Measurements from ENCODE around the gene CNTF. TPM values are rescaled to one million over a fixed set of nuclear protein-coding genes. Genes with fewer than 3 reads are reported as not detected.

The CNTF gene
- total and polyA plus RNA-seq, 10 of the 15 experiments (the other 5 are each of a cell fraction or from before 2014, with no cell fraction given), result 0.16 to 2.3 (median 0.73) TPM

DNA sequence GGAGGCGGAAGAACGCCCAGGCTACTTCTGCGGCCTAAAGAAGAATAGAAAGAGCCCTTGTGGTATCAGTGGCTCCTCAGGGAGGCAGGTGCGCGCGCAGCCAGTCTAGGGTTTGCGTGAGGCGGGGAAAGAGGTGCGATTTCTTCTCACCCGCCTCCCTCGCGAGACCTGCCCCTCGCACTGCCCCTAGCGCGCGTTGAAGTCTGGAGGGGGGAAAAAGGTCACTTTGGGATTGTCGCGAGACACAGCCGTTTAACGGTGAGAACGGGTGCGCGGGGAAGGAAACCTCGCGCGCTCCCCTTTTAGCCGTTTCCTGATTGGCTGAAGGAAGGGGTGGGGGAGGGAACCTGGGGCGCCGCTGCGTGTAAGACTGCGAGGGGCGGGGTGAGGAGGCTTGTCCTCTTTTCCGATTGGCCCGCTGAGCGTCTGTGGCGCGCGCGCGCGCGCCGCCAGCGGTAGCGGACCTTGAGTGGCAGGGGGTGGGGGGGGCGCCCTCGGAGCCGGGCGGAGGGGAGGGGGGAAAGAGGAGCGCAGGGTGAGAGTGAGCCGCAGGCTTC is 43.8 kb upstream of the CNTF start, which contains the start of gene ZFP91 (continued):
- TF ChIP-seq CTCF (IDR thresholded peaks at IDR 0.05 in 2 of 3, conservative IDR thresholded peaks at IDR 0.05 in 1 of 3; ENCODE audit: control insufficient read depth in 2 of 3, extremely low read depth in 1 of 3, insufficient read depth in 1 of 3, low read depth in 3 of 3, low read length in 3 of 3), result no peak
- TF ChIP-seq SIN3A (IDR thresholded peaks at IDR 0.05; ENCODE audit: low read depth, low read length), result no peak
- TF ChIP-seq PKNOX1 (IDR thresholded peaks at IDR 0.05), result peak; percentile 88
- TF ChIP-seq SP1 (IDR thresholded peaks at IDR 0.05; ENCODE audit: low read depth, low read length), result peak; percentile 49
- TF ChIP-seq WRNIP1 (IDR thresholded peaks at IDR 0.05; ENCODE audit: borderline replicate concordance, low read depth, low read length), result no peak
- TF ChIP-seq BCL11A (IDR thresholded peaks at IDR 0.05; ENCODE audit: low read depth, low read length), result no peak
- TF ChIP-seq POLR2AphosphoS2 (IDR thresholded peaks at IDR 0.05; ENCODE audit: low read depth, low read length), result peak; percentile 34; the same call in 1 of the 2 replicates
- TF ChIP-seq CEBPB (IDR thresholded peaks at IDR 0.05; ENCODE audit: borderline replicate concordance in 1 of 2, low read depth in 2 of 2, low read length in 2 of 2), result no peak
- no peak for TF ChIP-seq IRF4 (IDR thresholded peaks at IDR 0.05; ENCODE audit: low read depth, low read length)
- TF ChIP-seq NR2F1 (conservative IDR thresholded peaks at IDR 0.05), result peak; percentile 83
- TF ChIP-seq ZBED1 (IDR thresholded peaks at IDR 0.05; ENCODE audit: borderline replicate concordance), result no peak
- 0 out of 2 replicates have a peak, but pooled peaks have one; percentile 6 for TF ChIP-seq TCF12 (IDR thresholded peaks at IDR 0.05; ENCODE audit: low read depth, low read length)
- TF ChIP-seq, protein P1, sequence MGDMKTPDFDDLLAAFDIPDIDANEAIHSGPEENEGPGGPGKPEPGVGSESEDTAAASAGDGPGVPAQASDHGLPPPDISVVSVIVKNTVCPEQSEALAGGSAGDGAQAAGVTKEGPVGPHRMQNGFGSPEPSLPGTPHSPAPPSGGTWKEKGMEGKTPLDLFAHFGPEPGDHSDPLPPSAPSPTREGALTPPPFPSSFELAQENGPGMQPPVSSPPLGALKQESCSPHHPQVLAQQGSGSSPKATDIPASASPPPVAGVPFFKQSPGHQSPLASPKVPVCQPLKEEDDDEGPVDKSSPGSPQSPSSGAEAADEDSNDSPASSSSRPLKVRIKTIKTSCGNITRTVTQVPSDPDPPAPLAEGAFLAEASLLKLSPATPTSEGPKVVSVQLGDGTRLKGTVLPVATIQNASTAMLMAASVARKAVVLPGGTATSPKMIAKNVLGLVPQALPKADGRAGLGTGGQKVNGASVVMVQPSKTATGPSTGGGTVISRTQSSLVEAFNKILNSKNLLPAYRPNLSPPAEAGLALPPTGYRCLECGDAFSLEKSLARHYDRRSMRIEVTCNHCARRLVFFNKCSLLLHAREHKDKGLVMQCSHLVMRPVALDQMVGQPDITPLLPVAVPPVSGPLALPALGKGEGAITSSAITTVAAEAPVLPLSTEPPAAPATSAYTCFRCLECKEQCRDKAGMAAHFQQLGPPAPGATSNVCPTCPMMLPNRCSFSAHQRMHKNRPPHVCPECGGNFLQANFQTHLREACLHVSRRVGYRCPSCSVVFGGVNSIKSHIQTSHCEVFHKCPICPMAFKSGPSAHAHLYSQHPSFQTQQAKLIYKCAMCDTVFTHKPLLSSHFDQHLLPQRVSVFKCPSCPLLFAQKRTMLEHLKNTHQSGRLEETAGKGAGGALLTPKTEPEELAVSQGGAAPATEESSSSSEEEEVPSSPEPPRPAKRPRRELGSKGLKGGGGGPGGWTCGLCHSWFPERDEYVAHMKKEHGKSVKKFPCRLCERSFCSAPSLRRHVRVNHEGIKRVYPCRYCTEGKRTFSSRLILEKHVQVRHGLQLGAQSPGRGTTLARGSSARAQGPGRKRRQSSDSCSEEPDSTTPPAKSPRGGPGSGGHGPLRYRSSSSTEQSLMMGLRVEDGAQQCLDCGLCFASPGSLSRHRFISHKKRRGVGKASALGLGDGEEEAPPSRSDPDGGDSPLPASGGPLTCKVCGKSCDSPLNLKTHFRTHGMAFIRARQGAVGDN (IDR thresholded peaks at IDR 0.05), result no peak
- TF ChIP-seq, protein P2, sequence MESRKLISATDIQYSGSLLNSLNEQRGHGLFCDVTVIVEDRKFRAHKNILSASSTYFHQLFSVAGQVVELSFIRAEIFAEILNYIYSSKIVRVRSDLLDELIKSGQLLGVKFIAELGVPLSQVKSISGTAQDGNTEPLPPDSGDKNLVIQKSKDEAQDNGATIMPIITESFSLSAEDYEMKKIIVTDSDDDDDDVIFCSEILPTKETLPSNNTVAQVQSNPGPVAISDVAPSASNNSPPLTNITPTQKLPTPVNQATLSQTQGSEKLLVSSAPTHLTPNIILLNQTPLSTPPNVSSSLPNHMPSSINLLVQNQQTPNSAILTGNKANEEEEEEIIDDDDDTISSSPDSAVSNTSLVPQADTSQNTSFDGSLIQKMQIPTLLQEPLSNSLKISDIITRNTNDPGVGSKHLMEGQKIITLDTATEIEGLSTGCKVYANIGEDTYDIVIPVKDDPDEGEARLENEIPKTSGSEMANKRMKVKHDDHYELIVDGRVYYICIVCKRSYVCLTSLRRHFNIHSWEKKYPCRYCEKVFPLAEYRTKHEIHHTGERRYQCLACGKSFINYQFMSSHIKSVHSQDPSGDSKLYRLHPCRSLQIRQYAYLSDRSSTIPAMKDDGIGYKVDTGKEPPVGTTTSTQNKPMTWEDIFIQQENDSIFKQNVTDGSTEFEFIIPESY (IDR thresholded peaks at IDR 0.05), result 0 out of 2 replicates have a peak, but pooled peaks have one; percentile 5
- TF ChIP-seq ETV6 (conservative IDR thresholded peaks at IDR 0.05 in 1 of 2, IDR thresholded peaks at IDR 0.05 in 1 of 2; ENCODE audit: borderline replicate concordance in 1 of 2, low read depth in 1 of 2), result no peak
- no peak for TF ChIP-seq CHD4 (IDR thresholded peaks at IDR 0.05)
- TF ChIP-seq YBX1 (IDR thresholded peaks at IDR 0.05), result no peak
- TF ChIP-seq, protein P3, sequence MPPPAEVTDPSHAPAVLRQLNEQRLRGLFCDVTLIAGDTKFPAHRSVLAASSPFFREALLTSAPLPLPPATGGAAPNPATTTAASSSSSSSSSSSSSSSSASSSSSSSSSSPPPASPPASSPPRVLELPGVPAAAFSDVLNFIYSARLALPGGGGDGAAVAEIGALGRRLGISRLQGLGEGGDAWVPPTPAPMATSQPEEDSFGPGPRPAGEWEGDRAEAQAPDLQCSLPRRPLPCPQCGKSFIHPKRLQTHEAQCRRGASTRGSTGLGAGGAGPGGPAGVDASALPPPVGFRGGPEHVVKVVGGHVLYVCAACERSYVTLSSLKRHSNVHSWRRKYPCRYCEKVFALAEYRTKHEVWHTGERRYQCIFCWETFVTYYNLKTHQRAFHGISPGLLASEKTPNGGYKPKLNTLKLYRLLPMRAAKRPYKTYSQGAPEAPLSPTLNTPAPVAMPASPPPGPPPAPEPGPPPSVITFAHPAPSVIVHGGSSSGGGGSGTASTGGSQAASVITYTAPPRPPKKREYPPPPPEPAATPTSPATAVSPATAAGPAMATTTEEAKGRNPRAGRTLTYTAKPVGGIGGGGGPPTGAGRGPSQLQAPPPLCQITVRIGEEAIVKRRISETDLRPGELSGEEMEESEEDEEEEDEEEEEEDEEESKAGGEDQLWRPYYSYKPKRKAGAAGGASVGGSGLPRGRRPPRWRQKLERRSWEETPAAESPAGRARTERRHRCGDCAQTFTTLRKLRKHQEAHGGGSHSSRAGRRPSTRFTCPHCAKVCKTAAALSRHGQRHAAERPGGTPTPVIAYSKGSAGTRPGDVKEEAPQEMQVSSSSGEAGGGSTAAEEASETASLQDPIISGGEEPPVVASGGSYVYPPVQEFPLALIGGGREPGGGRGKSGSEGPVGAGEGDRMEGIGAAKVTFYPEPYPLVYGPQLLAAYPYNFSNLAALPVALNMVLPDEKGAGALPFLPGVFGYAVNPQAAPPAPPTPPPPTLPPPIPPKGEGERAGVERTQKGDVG (CRISPR knock-in tag; IDR thresholded peaks at IDR 0.05), result no peak

All from GM12878 (cell line).